ENCODE data around the gene CRYBG2. TPM values are rescaled to one million over a fixed set of nuclear protein-coding genes. Genes with fewer than 3 reads are reported as not detected.

CRYBG2 gene
- total and polyA plus RNA-seq, 10 of the 15 experiments (the other 5 are each of a cell fraction or from before 2014, with no cell fraction given) = 0.03 to 1.2 (median 0.11) TPM; not detected in 4

- TF ChIP-seq RUNX3 (IDR thresholded peaks at IDR 0.05; ENCODE audit: low read length) (no peak), NR2C2 (IDR thresholded peaks at IDR 0.05; ENCODE audit: borderline replicate concordance, control insufficient read depth, insufficient read length, low read depth) (no peak), PRDM15 (CRISPR knock-in tag; IDR thresholded peaks at IDR 0.05) (no peak), ZBTB11 (CRISPR knock-in tag; IDR thresholded peaks at IDR 0.05) (no peak), SPI1 (IDR thresholded peaks at IDR 0.05; ENCODE audit: borderline replicate concordance, insufficient read depth, low read depth, low read length) (peak; percentile 46; the same call in 1 of the 2 replicates), DPF2 (IDR thresholded peaks at IDR 0.05) (no peak), NFXL1 (IDR thresholded peaks at IDR 0.05; ENCODE audit: borderline replicate concordance) (no peak), IRF4 (IDR thresholded peaks at IDR 0.05; ENCODE audit: low read depth, low read length) (peak; percentile 62; the same call in 1 of the 2 replicates), CEBPB (IDR thresholded peaks at IDR 0.05; ENCODE audit: borderline replicate concordance in 1 of 2, low read depth in 2 of 2, low read length in 2 of 2) (no peak), ZNF207 (IDR thresholded peaks at IDR 0.05; ENCODE audit: borderline replicate concordance) (no peak), NKRF (conservative IDR thresholded peaks at IDR 0.05) (no peak), JUNB (IDR thresholded peaks at IDR 0.05) (peak; percentile 39; the same call in 1 of the 2 replicates)
Observed at GRCh38 chr1:26278724-26279455, 75.0 kb downstream of the CRYBG2 start (continued).

Measured in GM12878 (cell line).